GM23338 (cell line): ENCODE data around the gene SART1.

Experiments used
- CREB1 ChIP-seq: fragments of 250-450 bp; sonication (Bioruptor Pico); IDR thresholded peaks from 2 replicates; pipeline ENCODE4 v1.5.0; 2020; ENCODE audit warnings: low read depth, mild to moderate bottlenecking, moderate library complexity
- CTCF ChIP-seq, 2 experiments: fragments of 200-600 bp in 1 of 2; sonication (generic) in 1 of 2; conservative IDR thresholded peaks; 2 replicates each; pipeline versions ENCODE4 v1.5.1 to v1.6.1; 2016 to 2017; ENCODE audit warnings: antibody characterized with exemption in 2 of 2, low read depth in 2 of 2, mild to moderate bottlenecking in 2 of 2, moderate library complexity in 1 of 2
- ETS1 ChIP-seq: IDR thresholded peaks from 2 replicates; pipeline ENCODE4 v1.6.1; 2016; ENCODE audit warnings: antibody characterized with exemption
- EZH2 ChIP-seq: fragments of 200-600 bp; sonication (generic); IDR thresholded peaks from one replicate; pipeline ENCODE4 v1.8.0; 2017; ENCODE audit warnings: antibody characterized with exemption, mild to moderate bottlenecking, low read depth; ENCODE audit not compliant: unreplicated experiment
- EZH2phosphoT487 ChIP-seq: fragments of 200-600 bp; sonication (generic); IDR thresholded peaks from one replicate; pipeline ENCODE4 v1.8.1; 2018; ENCODE audit warnings: antibody characterized with exemption; ENCODE audit not compliant: unreplicated experiment
- JUNB ChIP-seq: IDR thresholded peaks from one replicate; pipeline ENCODE4 v1.6.1; 2016; ENCODE audit warnings: antibody characterized with exemption; ENCODE audit not compliant: unreplicated experiment
- POLR2AphosphoS5 ChIP-seq: IDR thresholded peaks from 2 replicates; pipeline ENCODE4 v1.6.1; 2016; ENCODE audit warnings: antibody characterized with exemption, low read depth
- REST ChIP-seq: IDR thresholded peaks from one replicate; pipeline ENCODE4 v1.6.1; 2018; ENCODE audit warnings: antibody characterized with exemption; ENCODE audit not compliant: unreplicated experiment
- STAT1 ChIP-seq: IDR thresholded peaks from one replicate; pipeline ENCODE4 v1.6.1; 2016; ENCODE audit warnings: antibody characterized with exemption; ENCODE audit not compliant: unreplicated experiment
- ZNF114 ChIP-seq: fragments of 250-450 bp; sonication (Bioruptor Pico); IDR thresholded peaks from 2 replicates; pipeline ENCODE4 v1.5.0; 2020; ENCODE audit warnings: mild to moderate bottlenecking, moderate library complexity
- ZNF331 ChIP-seq: fragments of 250-450 bp; sonication (Bioruptor Pico); IDR thresholded peaks from 2 replicates; pipeline ENCODE4 v1.5.0; 2020; ENCODE audit warnings: low read depth, mild to moderate bottlenecking, moderate library complexity

GRCh38 chr11:66015454-66015881 lies 53.9 kb downstream of the SART1 start:
- TF ChIP-seq CTCF (conservative IDR thresholded peaks at IDR 0.05; ENCODE audit: low read depth in 2 of 2) (no peak), POLR2AphosphoS5 (no peak), EZH2phosphoT487 (no peak), CREB1 (CRISPR knock-in tag) (no peak), EZH2 (no peak), REST (no peak), JUNB (no peak), ETS1 (no peak), ZNF331 (no peak), ZNF114 (CRISPR knock-in tag) (no peak), STAT1 (no peak)
